Vagina (tissue), 2 donors: ENCODE measurements around the gene OR2F2.

Source experiments
- CTCF ChIP-seq, 3 experiments: fragments of 450-650 bp in 2 of 3; fragments of 200-600 bp in 1 of 3; sonication (generic) in 1 of 3; IDR thresholded peaks; one replicate each; pipeline ENCODE4 v1.5.1; 2017 to 2019; ENCODE audit warnings: antibody characterized with exemption in 3 of 3, mild to moderate bottlenecking in 2 of 3, moderate library complexity in 2 of 3
- POLR2A ChIP-seq, 2 donors: fragments of 450-650 bp; IDR thresholded peaks; one replicate each; pipeline ENCODE4 v1.6.1; 2017; ENCODE audit warnings: antibody characterized with exemption in 2 of 2, mild to moderate bottlenecking in 2 of 2, moderate library complexity in 2 of 2

GRCh38 chr7:143908120-143908519 is 26.9 kb upstream of the OR2F2 start:
- no peak for TF ChIP-seq CTCF (IDR thresholded peaks at IDR 0.05)
- TF ChIP-seq POLR2A (IDR thresholded peaks at IDR 0.05), result no peak
